Eye (tissue), 1 donor: ENCODE data around the gene FAM184A.

Source experiments
- DNase-seq: peaks from one replicate; pipeline ENCODE4 v3.0.0-alpha.2; 2015

The FAM184A gene

DNA sequence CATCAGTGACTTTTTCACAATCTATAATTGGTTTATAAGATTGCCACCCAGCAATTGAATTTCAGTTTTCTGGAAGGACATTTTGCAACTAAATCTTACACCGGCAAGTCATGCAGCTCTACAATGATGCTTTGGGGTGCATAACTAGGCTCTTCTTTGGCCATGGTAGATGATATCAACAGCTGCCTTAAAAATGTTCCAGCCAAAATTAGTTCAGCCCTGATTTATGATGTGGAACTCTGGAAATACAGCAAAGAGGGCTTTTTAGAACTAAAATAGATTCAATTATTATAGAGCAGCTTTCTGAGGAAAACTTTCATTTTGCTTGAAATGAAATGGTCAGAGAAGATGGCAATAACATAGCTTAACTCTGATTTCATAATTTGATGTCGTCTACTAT lies 125.1 kb downstream of the FAM184A start:
- DNase-seq = no peak

- DNase-seq = no peak
Observed at GRCh38 chr6:118952683-118953082, 125.8 kb downstream of the FAM184A start.

- no peak for DNase-seq
Observed at GRCh38 chr6:118945217-118945616, 133.2 kb downstream of the FAM184A start.

DNA sequence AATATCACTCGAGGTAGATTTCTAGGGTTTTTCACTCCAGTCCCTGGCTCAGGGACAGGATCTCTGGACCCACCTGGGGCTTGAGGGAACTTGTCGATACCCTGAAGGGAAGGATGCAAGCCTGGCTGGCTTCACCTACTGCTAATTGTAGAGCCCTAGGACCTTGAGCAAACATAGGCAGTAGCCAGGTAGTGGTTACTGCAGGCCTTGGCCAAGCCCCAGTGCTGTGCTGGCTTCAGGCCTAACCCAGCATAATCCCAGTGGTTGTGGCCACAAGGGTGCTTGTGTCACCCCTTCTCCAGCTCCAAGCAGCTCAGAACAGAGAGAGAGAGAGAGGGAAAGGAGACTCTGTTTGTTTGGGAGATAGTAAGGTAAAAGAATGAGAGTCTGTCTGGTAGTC lies 137.7 kb downstream of the FAM184A start:
- no peak for DNase-seq

DNA sequence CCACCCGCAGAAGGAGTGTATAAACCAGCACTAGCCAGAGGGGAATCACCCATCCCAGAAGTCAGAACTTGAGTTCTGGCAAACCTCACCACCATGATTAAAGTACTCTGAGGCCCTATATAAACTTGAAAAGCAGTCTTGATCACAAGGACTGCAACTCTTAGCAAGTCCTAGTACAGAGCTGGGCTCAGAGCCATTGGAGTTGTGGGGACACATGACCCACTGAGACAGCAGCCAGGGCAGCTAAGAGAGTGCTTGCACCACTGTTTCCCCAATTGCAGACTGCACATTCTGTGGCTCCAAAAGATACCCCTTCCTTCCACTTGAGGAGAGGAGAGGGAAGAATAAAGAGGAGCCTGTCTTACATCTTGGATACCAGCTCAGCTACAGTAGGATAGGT lies 138.8 kb downstream of the FAM184A start:
- no peak for DNase-seq

DNA sequence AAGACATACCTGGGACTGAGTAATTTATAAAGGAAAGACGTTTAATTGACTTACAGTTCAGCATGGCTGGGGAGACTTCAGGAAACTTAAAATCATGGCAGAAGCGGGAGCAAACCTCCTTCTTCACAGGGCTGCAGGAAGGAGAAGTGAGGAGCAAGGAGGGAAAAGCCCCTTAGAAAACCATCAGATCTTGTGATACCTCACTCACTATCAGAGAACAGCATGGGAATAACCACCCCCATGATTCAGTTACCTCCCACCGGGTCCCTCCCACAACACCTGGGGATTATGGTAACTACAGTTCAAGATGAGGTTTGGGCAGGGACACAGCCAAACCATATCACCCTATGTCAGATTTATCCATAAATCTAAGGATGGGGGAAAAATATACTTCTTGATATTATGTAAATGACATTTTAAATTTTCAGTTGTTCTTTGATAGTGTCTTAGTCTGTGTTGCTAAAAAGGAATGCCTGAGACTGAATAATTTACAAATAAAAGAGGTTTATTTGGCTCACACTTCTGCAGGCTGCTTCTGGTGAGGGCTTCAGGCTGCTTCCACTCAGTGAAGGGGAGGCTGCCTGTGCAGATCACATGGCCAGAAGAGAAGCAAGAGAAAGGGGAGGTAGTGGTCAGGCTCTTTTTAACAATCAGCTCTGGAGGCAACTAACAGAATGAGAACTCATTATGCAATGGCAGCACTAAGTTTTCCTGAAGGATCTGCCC lies 142.3 kb downstream of the FAM184A start:
- no peak for DNase-seq

DNA sequence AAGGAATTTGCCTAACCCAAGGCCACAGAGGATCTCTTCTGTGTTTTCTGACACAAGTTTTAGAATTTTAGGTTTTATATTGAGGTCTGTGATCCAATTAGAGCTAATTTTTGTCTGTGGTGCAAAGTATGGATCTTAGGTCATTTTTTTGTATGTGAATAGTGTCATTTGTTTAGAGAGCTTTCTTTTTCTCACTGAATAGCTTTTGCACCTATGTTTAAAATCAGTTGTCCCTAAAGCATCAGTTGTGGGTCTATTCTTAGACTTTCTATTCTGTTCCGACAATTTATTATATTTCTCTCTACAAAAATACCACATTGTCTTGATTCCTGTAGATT lies 143.2 kb downstream of the FAM184A start:
- DNase-seq = no peak

GRCh38 chr6:118934461-118935330 lies 143.8 kb downstream of the FAM184A start, which contains the start of gene MCM9:
Gene MCM9, minus strand, starts transcription at chr6:118935159. Its CDS starts 3,436 bp downstream, at chr6:118931723.
- DNase-seq = peak; percentile 96

GRCh38 chr6:118933855-118934460 lies 144.5 kb downstream of the FAM184A start:
- no peak for DNase-seq

DNA sequence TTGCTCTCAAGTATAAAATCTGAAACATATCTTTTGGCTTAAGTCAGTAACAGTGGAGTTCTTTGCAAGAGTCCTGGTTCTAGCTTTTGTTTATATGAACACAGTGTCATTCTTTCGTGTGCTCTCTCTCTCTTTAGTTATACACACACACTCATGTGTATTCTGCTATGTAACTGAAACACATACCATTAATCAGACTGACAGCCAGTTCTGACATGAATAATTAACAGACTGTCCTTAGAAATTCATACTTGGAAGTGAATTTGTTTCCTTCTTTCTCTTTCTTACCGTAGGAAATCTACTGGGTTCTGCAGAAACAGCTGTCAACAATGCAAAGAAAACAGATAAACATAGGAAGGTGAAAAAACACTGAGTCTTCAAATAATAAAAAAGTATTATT lies 146.0 kb downstream of the FAM184A start:
- DNase-seq = peak; percentile 5

DNA sequence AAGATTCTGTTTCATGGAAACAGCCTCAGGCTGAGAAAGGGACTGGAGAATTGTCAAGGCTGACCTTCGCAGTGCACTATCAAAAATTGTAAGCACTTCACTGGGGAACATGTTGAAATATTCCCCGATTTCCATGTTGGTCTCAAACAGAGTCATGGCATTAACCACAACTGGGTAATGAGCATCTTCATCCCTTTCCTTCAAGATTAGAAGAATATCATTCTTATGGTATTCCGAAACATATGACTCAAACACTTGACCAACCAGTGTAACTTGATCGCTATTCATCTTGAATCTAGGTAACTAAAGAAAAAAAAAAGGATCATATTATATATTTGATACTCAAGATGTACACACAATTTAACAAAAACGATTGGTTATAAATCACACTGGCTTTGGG lies 147.0 kb downstream of the FAM184A start:
- no peak for DNase-seq

- DNase-seq = no peak
Observed at GRCh38 chr6:118930680-118931079, 147.8 kb downstream of the FAM184A start.

- DNase-seq = no peak
Observed at GRCh38 chr6:118923035-118923434, 155.4 kb downstream of the FAM184A start.

DNA sequence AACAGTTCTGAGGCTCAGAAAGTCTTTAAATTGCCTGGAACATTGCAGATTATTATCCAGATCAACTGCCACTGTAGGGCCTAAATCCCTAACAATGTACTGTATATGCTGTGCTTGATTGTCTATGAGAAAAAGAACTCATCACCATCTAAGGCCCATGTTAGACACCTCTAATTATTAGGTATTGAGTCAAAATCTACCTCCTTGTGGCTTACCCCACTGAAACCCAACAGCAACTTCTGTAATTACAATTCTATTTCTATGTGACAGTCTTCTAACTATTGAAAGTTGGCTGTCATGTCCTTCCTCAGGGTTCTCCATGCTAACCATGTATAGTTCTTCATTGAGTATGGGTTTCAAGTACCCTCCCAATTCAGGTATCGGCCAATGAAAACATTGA lies 157.4 kb downstream of the FAM184A start:
- DNase-seq = no peak

- no peak for DNase-seq
Observed at GRCh38 chr6:118918329-118918725, 160.1 kb downstream of the FAM184A start.

- no peak for DNase-seq
Observed at GRCh38 chr6:118917546-118918328, 160.7 kb downstream of the FAM184A start.

GRCh38 chr6:118914598-118914997 lies 163.9 kb downstream of the FAM184A start:
- DNase-seq = no peak

GRCh38 chr6:118913161-118913560 lies 165.3 kb downstream of the FAM184A start:
- no peak for DNase-seq

DNA sequence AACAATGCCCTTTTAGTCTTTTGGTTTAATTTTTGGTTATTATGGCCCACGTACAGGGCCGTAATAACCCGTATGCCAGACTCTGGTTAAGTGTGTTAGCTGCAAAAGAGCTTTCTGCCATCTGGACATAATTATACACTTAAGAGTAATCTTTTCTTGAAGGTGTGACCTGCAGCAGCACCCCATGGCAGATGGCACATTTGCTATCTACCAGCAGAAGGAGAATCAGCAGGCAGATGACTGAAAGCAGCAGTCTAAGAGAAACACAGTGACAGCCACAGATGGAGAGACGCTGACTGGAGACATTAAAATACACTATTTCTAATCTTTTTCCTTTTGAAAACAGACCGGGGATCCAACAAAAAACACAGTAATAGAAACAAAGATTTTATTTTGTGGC lies 165.8 kb downstream of the FAM184A start:
- peak; percentile 34 for DNase-seq
